ENCODE data around the gene SLC24A5.

SLC24A5 gene

DNA sequence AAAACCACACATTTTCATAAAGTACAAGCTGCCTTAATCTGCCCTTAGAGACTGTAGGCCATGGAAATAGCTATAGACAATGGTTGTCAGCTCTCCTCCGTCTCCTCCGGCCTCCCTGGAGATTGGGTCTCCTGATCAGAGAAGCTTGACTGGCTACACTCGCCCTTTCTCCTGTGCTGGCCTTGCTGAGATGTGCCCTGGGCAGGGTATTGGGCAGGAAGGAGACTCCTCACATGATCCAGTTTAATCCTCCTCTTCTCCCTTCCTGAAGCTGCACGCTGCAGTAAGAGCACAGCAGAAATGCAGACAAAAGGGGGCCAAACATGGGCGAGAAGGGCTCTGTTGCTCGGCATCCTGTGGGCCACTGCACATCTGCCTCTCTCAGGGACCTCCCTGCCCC, at the start of gene SLC24A5:
SLC24A5 (plus strand) TSS at position 246 of the 400 bp plus-strand sequence; CDS start at position 301, 55 bp downstream.
- no peak for DNase-seq

DNA sequence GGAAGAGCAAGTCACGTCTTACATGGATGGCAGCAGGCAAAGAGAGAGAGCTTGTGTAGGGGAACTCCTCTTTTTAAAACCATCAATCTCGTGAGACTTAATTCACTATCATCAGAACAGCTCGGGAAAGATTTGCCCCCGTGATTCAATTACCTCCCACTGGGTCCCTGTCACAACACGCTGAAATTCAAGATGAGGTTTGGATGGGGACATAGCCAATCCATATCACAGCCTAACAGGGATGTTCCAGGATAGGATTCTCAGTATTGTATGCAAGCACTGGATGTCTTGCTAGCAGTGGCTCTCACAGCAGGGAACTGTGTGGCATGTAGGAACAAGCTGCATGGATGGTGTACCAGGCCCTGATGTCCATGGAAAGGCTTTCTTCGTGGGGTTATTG, 47.8 kb upstream of the SLC24A5 start:
- no peak for DNase-seq

GRCh38 chr15:48073881-48074280, 46.9 kb upstream of the SLC24A5 start:
- DNase-seq, result no peak

DNA sequence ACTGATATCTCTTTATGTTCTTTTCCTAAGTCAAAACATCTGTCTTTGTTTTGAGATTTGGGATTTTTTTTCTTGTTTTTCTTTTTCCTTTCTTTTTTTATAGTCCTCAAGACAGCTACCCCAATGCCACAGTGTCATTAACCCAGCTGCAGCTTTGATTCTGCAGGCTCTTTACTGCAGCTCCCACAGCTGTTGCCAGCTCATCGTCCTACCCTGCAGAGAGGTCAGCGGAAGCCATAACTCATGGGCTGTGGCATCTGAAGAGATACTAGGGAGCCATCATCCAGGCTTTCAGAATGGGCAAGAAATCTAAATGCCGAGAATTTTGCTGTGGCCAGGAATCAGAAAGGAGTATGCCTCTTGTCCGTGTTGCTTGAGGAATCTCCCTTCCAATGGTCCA, 44.3 kb upstream of the SLC24A5 start:
- DNase-seq, result no peak

DNA sequence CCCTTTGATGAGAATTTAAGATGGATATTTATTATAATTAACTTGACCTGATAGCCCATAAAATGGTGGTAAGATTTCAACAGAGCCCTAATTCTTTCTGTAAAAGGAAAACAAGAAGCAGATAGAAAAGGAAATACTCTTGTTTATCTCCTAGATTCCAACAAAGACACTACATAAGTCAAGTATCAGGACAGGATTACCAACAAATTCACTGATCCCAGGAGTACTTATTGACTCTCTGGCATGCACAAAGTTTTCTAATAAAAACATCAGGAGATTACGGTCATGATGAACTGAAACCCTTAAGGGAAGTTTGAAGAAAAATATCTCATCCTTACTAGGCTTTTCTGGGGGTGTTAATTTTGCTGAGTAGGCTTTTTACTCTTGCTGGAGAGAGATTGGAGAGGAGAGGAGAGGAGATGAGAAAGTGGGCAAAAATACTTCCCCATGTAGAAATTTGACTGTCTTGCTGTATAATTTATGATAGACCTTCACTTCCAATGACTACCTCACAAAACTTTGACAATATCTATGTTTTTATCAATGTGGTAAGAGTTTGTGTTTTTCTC, 43.1 kb upstream of the SLC24A5 start:
- no peak for DNase-seq

DNA sequence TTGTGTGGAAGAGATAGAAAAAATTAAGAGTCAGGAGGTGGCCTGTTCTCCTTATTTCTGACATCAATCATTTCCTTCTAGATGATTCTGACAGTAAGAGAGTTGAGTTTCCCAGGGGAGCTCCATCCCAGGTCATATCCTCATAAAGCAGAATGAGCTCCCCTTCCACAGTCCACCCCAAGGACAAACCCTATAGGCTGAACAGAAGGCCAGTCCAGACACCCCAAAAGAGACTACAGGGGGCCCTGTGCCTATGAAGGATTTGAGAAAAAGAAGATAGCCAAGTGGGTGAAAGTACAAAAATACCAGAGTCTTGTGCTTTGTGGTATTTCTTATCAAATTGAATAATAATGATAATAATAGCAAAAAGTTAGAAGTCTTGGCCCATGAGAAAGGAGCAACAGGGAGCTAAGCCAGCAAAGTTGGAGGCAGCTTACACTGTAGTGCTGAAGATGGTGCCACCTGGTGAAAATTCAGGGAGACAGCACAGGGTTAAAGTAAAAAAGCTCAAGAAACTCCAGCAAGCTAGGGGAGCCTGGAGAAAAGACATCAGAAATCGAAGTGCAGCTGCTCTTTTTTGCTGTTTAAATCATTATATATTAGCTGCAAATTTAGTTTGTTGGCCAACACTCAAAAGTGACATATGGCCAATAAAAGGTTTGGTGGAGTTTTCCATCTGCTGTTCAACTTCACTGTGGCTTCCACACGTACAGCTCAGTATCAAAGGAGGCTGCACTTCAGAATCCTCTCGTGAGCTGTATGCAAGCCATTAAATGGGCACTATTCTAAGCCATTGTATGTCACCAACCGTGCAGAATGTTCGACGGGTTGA, 35.8 kb upstream of the SLC24A5 start:
- DNase-seq, result no peak

DNA sequence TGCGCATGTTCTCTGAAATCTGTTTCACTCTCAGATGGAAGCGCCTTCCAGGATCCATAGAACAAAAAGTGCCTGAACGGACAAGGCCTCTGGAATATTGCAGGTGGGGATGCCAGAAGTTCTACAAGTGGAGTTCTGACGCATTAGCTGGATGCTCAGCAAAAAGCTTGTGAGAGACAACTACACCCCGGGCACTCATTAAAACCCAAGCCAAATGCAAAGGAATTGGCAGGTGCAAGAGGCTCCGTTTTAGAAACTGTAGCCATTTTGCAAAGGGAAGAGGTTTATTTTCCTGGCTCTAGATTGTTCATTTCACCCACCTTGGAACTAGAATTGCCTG, 35.2 kb upstream of the SLC24A5 start:
- DNase-seq, result no peak

GRCh38 chr15:48086133-48086532, 34.7 kb upstream of the SLC24A5 start:
- DNase-seq, result no peak

DNA sequence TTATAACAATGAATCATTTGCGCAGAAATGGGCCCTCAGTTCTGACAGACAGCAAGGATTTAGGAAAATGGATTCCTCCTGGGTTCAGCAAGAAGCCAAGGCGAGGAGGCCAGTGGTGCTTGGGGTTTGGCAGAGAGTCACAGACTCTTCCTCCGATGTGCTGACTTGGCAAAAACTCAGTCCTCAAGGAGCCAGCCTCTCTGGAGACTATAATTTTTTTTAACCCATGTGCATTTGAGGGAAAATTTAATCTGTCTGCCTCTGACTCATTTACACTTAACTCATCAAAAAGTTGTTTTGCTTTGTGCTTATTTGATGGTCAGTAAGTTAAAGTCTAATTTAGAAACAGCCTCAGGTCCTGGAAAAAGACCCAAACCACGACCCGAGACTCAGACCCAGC, 34.2 kb upstream of the SLC24A5 start:
- DNase-seq, result no peak

DNA sequence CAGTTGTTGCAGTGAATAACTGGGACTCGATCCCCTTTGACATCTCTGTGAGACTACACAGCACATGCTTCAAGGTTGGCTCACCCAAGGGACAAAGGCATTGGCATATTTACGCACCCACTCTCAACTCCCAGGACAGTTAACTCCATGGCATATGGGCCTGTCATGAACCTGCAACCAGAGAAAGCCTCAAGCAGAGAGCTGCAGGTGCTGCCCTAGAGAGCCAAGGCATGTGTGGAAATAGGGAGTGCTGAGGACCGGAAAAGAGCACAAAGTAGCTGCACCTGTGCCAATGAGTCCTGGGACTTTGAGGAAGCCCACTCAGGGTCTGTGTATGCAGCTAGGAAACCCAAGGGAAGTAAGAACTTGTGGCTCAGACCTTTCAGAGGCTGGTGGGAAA, 32.9 kb upstream of the SLC24A5 start:
- DNase-seq, result no peak

GRCh38 chr15:48089702-48090101, 31.1 kb upstream of the SLC24A5 start:
- DNase-seq, result no peak

DNA sequence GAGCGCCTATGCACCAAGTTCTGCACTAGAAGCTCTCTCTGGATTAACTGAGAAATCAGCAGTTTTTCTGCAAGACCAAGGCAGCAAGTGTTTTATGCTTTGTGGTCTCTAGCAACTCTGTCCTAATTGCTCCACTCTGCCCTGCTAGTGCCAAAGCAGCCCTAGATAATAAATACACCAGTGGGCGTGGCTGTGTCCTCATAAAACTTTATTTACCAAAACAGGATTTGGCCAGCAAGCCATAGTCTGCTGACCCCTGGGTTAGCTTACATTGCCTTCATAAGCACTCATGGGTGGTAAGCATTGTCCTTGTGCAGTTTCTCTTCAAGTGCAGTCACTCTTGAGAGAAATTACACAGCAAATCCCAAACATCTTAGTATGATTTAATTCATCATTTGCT, 30.7 kb upstream of the SLC24A5 start:
- no peak for DNase-seq

DNA sequence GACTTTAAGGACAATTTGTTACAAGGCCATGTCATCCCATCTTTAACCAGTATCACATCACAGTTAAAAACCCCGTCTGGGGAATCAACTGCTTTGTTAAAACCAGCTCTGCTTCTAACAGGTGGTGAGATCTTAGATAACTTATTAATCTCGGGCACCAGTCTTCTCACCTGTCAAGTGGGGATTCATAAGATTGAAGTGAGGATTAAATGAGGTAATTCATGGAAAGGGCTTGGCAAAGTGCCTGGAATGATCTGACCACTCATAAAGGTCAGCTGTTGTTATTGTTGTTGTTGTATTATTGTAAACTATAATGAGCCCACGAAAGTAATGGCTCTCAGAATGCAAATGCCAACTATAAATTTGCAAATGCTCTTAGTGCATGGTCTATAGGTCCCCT, 30.1 kb upstream of the SLC24A5 start:
- no peak for DNase-seq

DNA sequence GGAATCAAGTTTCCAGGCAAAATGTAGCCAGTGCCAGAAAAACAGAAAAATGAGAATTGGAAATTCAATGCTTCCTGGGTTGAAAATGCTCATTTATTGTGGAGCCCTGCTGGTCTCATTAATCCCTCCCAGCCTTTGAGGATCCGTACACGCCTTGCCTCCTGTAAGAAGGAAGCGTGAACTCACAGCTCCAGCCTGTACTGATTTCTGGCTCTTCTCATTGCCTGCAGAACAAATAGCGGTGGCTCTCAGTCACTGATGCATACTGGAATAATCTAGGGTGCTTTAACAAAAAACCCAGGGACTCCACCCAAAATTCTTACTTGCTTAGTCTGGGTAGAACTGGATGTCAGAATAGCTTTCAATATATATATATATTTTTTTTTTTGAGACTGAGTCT, 29.3 kb upstream of the SLC24A5 start:
- DNase-seq, result no peak

DNA sequence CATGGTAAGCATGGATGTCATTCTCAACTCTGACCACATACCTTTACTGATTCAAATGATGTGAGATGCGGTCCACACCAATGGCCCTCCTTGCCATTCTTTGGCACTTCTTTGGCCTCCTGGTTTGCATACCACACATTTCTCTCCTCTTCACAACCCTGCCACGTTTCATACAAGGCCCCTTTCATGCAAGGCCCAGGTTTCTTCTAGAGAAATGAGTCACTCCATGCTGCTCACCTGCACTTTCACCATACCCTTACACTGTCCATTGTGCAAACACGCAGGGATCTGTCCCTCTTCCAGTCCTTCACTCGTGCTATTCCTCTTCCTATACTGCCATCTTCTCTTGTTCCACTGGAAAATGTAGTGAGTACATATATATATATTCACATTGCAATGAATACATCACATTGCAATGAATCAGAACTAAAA, 24.4 kb upstream of the SLC24A5 start:
- no peak for DNase-seq

- no peak for DNase-seq
Measured at GRCh38 chr15:48096813-48097212, 24.0 kb upstream of the SLC24A5 start.

DNA sequence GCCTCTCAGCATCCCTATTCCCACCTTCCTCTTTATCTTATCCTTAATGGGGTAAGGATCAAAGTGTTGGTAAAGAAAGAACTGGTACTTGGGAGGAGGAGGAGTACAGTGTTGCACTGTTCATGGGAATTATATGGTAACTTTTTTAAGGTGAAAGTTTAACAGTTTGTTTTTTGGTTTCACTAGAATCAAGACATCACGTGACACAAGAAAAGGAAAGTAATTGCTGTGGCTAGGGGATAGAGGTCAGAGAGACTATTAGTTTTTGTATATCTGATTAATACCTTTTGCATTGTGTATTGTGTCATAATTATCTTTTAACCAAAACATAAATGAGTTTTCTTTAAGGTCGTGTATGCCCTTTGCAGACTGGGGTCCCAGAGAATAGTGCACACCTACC, 23.5 kb upstream of the SLC24A5 start:
- DNase-seq, result no peak

DNA sequence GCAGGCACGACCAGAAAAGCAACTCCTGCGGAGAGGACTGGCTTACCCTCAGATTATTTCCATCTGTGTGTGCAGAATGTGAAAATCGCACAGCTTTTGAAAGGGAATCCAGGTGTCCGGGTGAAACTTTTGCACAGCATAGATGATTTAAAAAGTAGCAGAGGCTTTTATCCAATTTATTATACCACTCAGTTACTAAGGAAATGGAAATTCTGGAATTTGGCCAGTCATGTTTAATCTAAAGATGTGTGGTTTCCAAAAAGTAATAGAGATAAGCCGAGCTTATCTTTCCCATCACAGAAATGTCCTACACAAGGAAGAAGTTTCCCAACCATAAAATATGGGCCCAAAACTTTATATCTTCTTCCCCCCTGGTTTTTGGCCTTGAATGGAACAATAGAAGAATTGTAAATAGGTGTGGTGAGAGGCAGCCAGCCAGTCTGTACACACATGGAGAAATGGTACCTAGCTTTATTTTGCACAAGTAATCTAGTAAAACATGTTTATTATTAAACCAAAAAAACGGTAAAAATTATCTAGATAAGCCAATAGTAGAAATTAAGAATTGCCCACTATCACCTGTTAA, 19.3 kb upstream of the SLC24A5 start:
- no peak for DNase-seq

DNA sequence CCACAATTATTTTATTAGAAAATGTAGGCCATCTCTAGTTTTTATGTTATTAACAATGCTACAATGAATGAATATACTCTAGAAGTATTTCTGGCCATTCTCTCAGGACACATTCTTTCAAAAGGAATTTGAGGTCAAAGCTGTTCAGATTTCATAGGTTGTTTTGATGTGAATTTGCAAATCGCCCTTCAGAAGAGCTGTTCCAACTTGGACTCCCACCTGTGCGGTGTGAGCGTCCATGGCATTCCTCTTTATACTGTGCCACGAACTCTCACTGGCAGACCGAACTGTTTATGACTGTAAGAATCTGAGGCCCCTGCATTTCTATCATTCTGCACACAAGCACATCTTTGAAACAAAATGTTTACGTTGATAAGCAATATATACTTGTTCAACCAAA, 18.6 kb upstream of the SLC24A5 start:
- no peak for DNase-seq

DNA sequence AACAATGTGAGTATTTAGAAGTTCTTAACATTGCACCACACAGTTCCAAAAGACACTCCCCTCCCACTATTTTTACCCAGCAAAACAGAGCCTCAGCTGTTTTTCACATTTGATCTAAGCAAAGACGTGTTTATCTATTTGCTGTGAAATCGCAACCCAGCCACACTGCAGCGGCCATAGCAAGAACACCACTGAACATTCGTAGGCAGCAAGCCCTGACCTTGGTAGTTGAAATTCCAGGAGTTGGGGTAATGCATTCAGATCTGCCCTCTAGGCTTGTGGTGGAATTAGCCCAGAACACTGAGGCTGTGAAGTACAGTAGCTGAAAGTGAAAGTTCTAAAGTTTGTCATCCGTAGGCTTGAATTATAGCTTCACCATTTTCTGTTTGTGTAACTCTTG, 17.1 kb upstream of the SLC24A5 start:
- DNase-seq, result no peak

- no peak for DNase-seq
Measured at GRCh38 chr15:48105936-48106335, 14.9 kb upstream of the SLC24A5 start.

DNA sequence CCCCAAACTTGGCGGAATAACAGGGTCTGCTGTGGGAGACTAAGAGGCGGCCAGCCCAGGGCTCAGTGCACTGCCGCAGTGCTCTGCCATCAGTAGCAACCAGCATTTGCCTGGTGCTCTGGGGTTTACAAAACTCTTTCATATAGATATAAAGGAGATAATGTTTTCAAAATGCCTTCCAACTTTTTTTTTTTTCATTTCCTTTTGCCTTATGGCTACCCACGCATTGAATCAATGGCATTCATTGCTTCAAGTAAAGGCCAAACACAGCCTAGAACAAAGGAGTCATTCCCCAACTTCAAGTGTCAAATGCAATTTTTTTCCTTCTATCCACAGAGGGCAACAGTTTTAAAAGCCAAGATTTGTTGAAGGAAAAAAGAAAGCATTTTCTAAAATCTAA, 11.6 kb upstream of the SLC24A5 start:
- no peak for DNase-seq

DNA sequence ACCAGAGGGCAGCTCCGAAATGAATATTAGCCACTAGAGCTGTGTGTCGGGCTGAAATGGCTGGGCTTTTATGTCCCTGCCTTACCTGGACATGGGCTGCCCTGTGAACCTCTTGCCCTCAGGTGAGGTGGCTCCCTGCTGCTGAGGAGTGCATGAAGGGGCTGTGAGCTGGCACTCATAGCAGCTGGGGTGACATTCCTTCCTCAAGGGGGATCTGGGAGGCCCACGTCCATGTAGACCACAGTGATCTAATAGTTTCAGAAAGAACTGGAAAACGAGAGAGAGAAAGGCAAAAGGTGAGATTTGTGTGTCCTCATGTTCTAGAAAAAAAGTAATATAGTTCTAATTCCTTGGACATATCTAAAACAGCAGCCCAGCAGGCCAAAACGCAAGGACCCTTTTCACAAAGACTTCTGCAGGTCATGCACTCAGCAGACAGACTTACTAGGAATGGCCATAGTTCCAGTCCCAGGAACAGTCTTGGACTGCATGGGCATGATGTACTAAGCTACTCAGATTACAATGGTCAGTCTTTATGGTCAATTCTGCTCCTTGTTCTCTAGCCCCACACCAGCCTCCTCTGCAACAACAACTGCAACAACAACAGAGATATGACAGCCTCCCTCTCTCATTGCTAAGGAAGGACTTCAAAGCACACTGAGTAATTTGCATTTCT, 10.8 kb upstream of the SLC24A5 start:
- no peak for DNase-seq

- no peak for DNase-seq
Measured at GRCh38 chr15:48112242-48112641, 8.5 kb upstream of the SLC24A5 start.

Measured in GOT3 (cell line).